Sigmoid colon (tissue), 4 donors: ENCODE results near the gene LIME1.

ENCODE experiments used
- CTCF ChIP-seq, 4 experiments: fragments of 450-650 bp in 3 of 4; fragments of 200-600 bp in 1 of 4; IDR thresholded peaks; one replicate each; pipeline ENCODE4 v1.5.1; 2016 to 2019; ENCODE audit warnings: antibody characterized with exemption in 4 of 4, mild to moderate bottlenecking in 3 of 4, moderate library complexity in 2 of 4
- EP300 ChIP-seq, 4 donors: sonication (generic); formaldehyde crosslinking; IDR thresholded peaks; one replicate each; pipeline ENCODE4 v1.6.1; 2017; ENCODE audit warnings: antibody characterized with exemption in 4 of 4
- POLR2A ChIP-seq, 2 donors: fragments of 450-650 bp; IDR thresholded peaks; one replicate each; pipeline ENCODE4 v1.6.1; 2016; ENCODE audit warnings: antibody characterized with exemption in 2 of 2, mild to moderate bottlenecking in 2 of 2, moderate library complexity in 2 of 2

- TF ChIP-seq POLR2A (IDR thresholded peaks at IDR 0.05) = no peak
- TF ChIP-seq CTCF (IDR thresholded peaks at IDR 0.05) = no peak
- TF ChIP-seq EP300 (IDR thresholded peaks at IDR 0.05) = no peak
Measured at GRCh38 chr20:63695424-63696305, 40.8 kb upstream of the LIME1 start.
